CD4-positive, alpha-beta T cell (primary cell): ENCODE measurements around the gene MINDY1. TPM values are rescaled to one million over a fixed set of nuclear protein-coding genes. Genes with fewer than 3 reads are reported as not detected.

ENCODE experiments used
- ATAC-seq: fragments of 200-7000 bp; cut with Tn5 transposase; one replicate; pipeline ENCODE4 v1.10.0; 2022; ENCODE audit warnings: mild to moderate bottlenecking; ENCODE audit not compliant: poor library complexity
- CTCF ChIA-PET: fragments of 350-600 bp; sonication (Branson Sonifier 250); formaldehyde crosslinking; loops from one replicate; lab custom pipeline; 2021; ENCODE audit warnings: antibody characterized with exemption, inconsistent platforms; lab: Charles Lee
- POLR2A ChIA-PET: fragments of 350-600 bp; sonication (Branson Sonifier 250); formaldehyde crosslinking; loops from one replicate; lab custom pipeline; 2021; ENCODE audit warnings: antibody characterized with exemption, inconsistent platforms; lab: Charles Lee
- DNase-seq, 14 experiments: peaks; one replicate each; pipeline ENCODE4 v3.0.0-alpha.2; 2013 to 2020; ENCODE audit warnings: mixed read lengths in 2 of 14
- H3K27ac ChIP-seq, 2 donors: one replicate each; pipeline versions ENCODE4 v1.5.1 to v1.7.0; 2013; ENCODE audit warnings: low read length in 2 of 2, low read depth in 1 of 2, mild to moderate bottlenecking in 1 of 2
- H3K27me3 ChIP-seq, 2 experiments: 1 replicate in 1 of 2; 2 replicates in 1 of 2; pipeline versions ENCODE4 v1.6.1 to v1.7.0; 2013; ENCODE audit warnings: low read length in 2 of 2, control low read depth in 1 of 2, mild to moderate bottlenecking in 1 of 2, moderate library complexity in 1 of 2; ENCODE audit not compliant: insufficient read depth in 2 of 2, control insufficient read depth in 1 of 2
- H3K36me3 ChIP-seq: one replicate; pipeline ENCODE4 v1.6.1; 2013; ENCODE audit warnings: low read length, control low read depth; ENCODE audit not compliant: insufficient read depth
- H3K4me1 ChIP-seq: one replicate; pipeline ENCODE4 v1.6.1; 2013; ENCODE audit warnings: low read length, control low read depth; ENCODE audit not compliant: insufficient read depth
- H3K4me3 ChIP-seq: one replicate; pipeline ENCODE4 v1.5.1; 2013; ENCODE audit warnings: mild to moderate bottlenecking, low read length, moderate library complexity
- H3K9me3 ChIP-seq, 2 experiments: 1 replicate in 1 of 2; 2 replicates in 1 of 2; pipeline versions ENCODE4 v1.6.1 to v1.7.0; 2013; ENCODE audit warnings: low read length in 2 of 2, mild to moderate bottlenecking in 2 of 2, control low read depth in 1 of 2, moderate library complexity in 1 of 2; ENCODE audit not compliant: control insufficient read depth in 1 of 2, insufficient read depth in 1 of 2
- H3K27ac Mint-ChIP-seq: one replicate; pipeline ENCODE4 v1.8.0; 2020; ENCODE audit warnings: mixed read lengths
- H3K27me3 Mint-ChIP-seq: one replicate; pipeline ENCODE4 v1.8.0; 2021; ENCODE audit warnings: mixed read lengths
- H3K36me3 Mint-ChIP-seq: one replicate; pipeline ENCODE4 v1.8.0; 2021; ENCODE audit warnings: low read depth, mixed read lengths
- H3K4me1 Mint-ChIP-seq: one replicate; pipeline ENCODE4 v1.8.0; 2021; ENCODE audit warnings: low read depth, mixed read lengths
- H3K4me3 Mint-ChIP-seq: one replicate; pipeline ENCODE4 v1.8.0; 2020; ENCODE audit warnings: mild to moderate bottlenecking, mixed read lengths
- H3K9me3 Mint-ChIP-seq: one replicate; pipeline ENCODE4 v1.8.0; 2020; ENCODE audit warnings: mixed read lengths
- intact Hi-C, 2 experiments: fragments of 100-400 bp; cut with DNase I in 1 of 2; cut with micrococcal nuclease in 1 of 2; formaldehyde crosslinking; loops; one replicate each; pipeline versions ENCODE4 v1.15.1 to v1.9.0; 2023 to 2025; cut with DNase I, micrococcal nuclease
- total RNA-seq, 174 experiments: library from RNA in 2 of 174; stranded (reverse) in 2 of 174; gene quantifications; one replicate each; pipeline ENCODE4 v1.2.3 and lab custom pipeline; 2021 to 2026
- TF ChIP-seq, protein P1 (sequence below): fragments of 200-600 bp; IDR thresholded peaks from one replicate; pipeline ENCODE4 v1.8.0; 2022; ENCODE audit warnings: antibody characterized with exemption, mild to moderate bottlenecking

The MINDY1 gene
- total RNA-seq, 2 experiments from 2014 or later = 7.8 to 9.2 TPM

DNA sequence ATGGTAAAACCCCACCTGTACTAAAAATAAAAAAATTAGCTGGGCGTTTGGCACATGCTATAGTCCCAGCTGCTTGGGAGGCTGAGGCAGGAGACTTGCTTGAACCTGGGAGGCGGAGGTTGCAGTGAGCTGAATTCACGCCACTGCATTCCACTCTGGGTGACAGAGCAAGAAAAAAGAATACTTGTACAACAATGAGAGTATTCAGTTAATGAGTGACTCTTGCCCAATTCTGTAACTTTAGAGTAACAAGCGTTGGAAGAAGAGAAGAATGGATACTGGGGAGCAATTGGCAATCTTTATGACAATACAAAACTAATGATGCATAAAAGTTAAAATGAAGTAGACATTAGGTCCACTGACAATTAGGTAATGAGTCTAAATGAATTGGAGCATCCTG is 14.1 kb downstream of the MINDY1 start:
- TF ChIP-seq, protein P1, sequence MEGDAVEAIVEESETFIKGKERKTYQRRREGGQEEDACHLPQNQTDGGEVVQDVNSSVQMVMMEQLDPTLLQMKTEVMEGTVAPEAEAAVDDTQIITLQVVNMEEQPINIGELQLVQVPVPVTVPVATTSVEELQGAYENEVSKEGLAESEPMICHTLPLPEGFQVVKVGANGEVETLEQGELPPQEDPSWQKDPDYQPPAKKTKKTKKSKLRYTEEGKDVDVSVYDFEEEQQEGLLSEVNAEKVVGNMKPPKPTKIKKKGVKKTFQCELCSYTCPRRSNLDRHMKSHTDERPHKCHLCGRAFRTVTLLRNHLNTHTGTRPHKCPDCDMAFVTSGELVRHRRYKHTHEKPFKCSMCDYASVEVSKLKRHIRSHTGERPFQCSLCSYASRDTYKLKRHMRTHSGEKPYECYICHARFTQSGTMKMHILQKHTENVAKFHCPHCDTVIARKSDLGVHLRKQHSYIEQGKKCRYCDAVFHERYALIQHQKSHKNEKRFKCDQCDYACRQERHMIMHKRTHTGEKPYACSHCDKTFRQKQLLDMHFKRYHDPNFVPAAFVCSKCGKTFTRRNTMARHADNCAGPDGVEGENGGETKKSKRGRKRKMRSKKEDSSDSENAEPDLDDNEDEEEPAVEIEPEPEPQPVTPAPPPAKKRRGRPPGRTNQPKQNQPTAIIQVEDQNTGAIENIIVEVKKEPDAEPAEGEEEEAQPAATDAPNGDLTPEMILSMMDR = no peak
- intact Hi-C loops = no loop called here
- Mint-ChIP-seq H3K36me3 (peaks cover 20% of the 10 kb centered on the region), H3K27me3 (no peaks in the 10 kb centered on the region), H3K9me3 (no peaks in the 10 kb centered on the region), H3K4me3 (no peak overlapping the region), H3K27ac (no peak overlapping the region), H3K4me1 (peaks cover 16% of the 10 kb centered on the region)
- CTCF ChIA-PET = no interaction called here
- POLR2A ChIA-PET = interaction anchor here (0.9 kb wide), 1 partner anchor 23 kb away, joined by 3 read pairs; no protein-coding TSS in a partner anchor
- DNase-seq (no peak), ATAC-seq (no peak)
- H3K4me3 ChIP-seq = no peak overlapping the region
- H3K9me3 ChIP-seq = no peaks in the 10 kb centered on the region
- H3K36me3 ChIP-seq = peaks cover 11% of the 10 kb centered on the region
- no peak overlapping the region for H3K27ac ChIP-seq
- H3K27me3 ChIP-seq = no peaks in the 10 kb centered on the region
- peaks cover 9% of the 10 kb centered on the region for H3K4me1 ChIP-seq

DNA sequence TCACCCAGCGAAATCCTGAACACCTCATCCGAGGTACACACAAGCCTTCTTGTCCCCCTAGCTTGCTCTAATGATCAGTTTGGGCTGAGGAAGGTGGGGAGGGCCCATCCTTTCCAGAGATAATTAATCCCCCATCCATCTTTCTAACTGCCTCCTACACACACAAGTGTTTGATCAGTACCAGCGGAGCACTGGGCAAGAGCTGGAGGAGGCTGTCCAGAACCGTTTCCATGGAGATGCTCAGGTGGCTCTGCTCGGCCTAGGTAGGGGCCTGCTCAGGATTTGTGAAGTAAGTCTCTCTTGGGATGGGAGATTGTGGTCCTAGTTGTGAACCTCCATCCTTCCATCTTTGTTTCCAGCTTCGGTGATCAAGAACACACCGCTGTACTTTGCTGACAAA is 18.8 kb downstream of the MINDY1 start:
- TF ChIP-seq, protein P1 = no peak
- peaks cover 10% of the 10 kb centered on the region for H3K4me1 Mint-ChIP-seq
- POLR2A ChIA-PET = no interaction called here
- intact Hi-C loops = no loop called here
- no peaks in the 10 kb centered on the region for H3K9me3 Mint-ChIP-seq
- no peak overlapping the region for H3K4me3 Mint-ChIP-seq
- H3K27ac ChIP-seq = no peak overlapping the region
- H3K27ac Mint-ChIP-seq = no peak overlapping the region
- H3K27me3 ChIP-seq = no peaks in the 10 kb centered on the region
- H3K9me3 ChIP-seq = no peaks in the 10 kb centered on the region
- no peak for ATAC-seq
- no peaks in the 10 kb centered on the region for H3K36me3 Mint-ChIP-seq
- DNase-seq = no peak
- no peak overlapping the region for H3K4me3 ChIP-seq
- H3K36me3 ChIP-seq = no peaks in the 10 kb centered on the region
- H3K27me3 Mint-ChIP-seq = no peaks in the 10 kb centered on the region
- no peaks in the 10 kb centered on the region for H3K4me1 ChIP-seq
- CTCF ChIA-PET = interaction anchor here (1.4 kb wide), 1 partner anchor 8 kb away, joined by 4 read pairs; no protein-coding TSS in a partner anchor

DNA sequence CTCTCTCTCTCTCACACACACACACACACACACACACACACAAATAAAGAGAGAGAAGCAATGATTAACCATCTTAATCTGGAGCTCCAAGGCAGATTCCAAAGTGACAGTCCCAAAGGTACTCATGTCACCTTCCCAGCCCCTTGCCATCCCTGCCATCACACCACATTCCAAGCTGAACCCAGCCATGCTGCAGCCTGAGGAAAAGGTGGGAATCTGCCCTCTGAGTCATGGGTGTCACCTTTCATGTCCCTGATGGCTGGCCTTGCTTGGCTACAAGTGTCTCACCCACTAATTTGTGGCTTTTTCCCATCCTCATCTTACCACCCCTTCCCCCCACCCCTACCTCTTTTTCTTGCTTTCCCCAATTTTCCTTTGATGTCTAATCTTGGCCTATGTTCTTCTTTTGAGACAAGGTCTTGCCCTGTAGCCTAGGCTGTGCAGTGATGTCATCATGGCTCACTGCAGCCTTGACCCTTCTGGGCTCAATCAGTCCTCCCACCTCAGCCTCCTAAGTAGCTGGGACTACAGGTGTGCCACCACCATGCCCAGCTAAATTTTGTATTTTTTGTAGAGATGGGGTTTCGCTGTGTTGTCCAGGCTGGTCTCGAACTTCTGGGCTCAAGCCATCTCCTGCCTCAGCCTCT is 21.4 kb downstream of the MINDY1 start:
- TF ChIP-seq, protein P1 = no peak
- Histone ChIP-seq H3K27ac (no peak overlapping the region), H3K9me3 (no peaks in the 10 kb centered on the region), H3K36me3 (no peaks in the 10 kb centered on the region), H3K4me3 (no peak overlapping the region), H3K4me1 (no peaks in the 10 kb centered on the region), H3K27me3 (no peaks in the 10 kb centered on the region)
- no peak overlapping the region for H3K27ac Mint-ChIP-seq
- intact Hi-C loops = no loop called here
- no peaks in the 10 kb centered on the region for H3K27me3 Mint-ChIP-seq
- no peaks in the 10 kb centered on the region for H3K9me3 Mint-ChIP-seq
- ChIA-PET POLR2A (interaction anchor here (0.6 to 1.4 kb wide), 4 partner anchors 12 to 771 kb away, joined by 3 read pairs; partner anchors contain the start of gene CDC42SE1), CTCF (interaction anchor here (1.3 kb wide), 1 partner anchor 11 kb away, joined by 4 read pairs; no protein-coding TSS in a partner anchor)
- ATAC-seq (no peak), DNase-seq (no peak)
- peaks cover 10% of the 10 kb centered on the region for H3K4me1 Mint-ChIP-seq
- no peak overlapping the region for H3K4me3 Mint-ChIP-seq
- no peaks in the 10 kb centered on the region for H3K36me3 Mint-ChIP-seq
